Stomach (tissue), 4 donors: ENCODE measurements around the gene PRDM16.

Experiments
- EP300 ChIP-seq: sonication (generic); formaldehyde crosslinking; IDR thresholded peaks from one replicate; pipeline ENCODE4 v1.6.1; 2017; ENCODE audit warnings: antibody characterized with exemption
- POLR2A ChIP-seq, 4 donors: fragments of 450-650 bp; IDR thresholded peaks; one replicate each; pipeline ENCODE4 v1.6.1; 2016; ENCODE audit warnings: antibody characterized with exemption in 4 of 4, control low read depth in 2 of 4, mild to moderate bottlenecking in 1 of 4, moderate library complexity in 1 of 4
- POLR2AphosphoS5 ChIP-seq, 3 donors: sonication (generic); formaldehyde crosslinking; IDR thresholded peaks; one replicate each; pipeline ENCODE4 v1.6.1; 2016; ENCODE audit warnings: antibody characterized with exemption in 3 of 3
- TF ChIP-seq, protein P1 (sequence below), 7 experiments: fragments of 450-650 bp in 4 of 7; fragments of 200-600 bp in 3 of 7; sonication (generic) in 3 of 7; IDR thresholded peaks; one replicate each; pipeline ENCODE4 v1.5.1; 2016 to 2019; ENCODE audit warnings: antibody characterized with exemption in 7 of 7, control low read depth in 2 of 7, mild to moderate bottlenecking in 1 of 7

- TF ChIP-seq POLR2AphosphoS5 (IDR thresholded peaks at IDR 0.05) (no peak), POLR2A (IDR thresholded peaks at IDR 0.05) (no peak), EP300 (no peak)
- TF ChIP-seq, protein P1, sequence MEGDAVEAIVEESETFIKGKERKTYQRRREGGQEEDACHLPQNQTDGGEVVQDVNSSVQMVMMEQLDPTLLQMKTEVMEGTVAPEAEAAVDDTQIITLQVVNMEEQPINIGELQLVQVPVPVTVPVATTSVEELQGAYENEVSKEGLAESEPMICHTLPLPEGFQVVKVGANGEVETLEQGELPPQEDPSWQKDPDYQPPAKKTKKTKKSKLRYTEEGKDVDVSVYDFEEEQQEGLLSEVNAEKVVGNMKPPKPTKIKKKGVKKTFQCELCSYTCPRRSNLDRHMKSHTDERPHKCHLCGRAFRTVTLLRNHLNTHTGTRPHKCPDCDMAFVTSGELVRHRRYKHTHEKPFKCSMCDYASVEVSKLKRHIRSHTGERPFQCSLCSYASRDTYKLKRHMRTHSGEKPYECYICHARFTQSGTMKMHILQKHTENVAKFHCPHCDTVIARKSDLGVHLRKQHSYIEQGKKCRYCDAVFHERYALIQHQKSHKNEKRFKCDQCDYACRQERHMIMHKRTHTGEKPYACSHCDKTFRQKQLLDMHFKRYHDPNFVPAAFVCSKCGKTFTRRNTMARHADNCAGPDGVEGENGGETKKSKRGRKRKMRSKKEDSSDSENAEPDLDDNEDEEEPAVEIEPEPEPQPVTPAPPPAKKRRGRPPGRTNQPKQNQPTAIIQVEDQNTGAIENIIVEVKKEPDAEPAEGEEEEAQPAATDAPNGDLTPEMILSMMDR (IDR thresholded peaks at IDR 0.05), result no peak
Observed at GRCh38 chr1:3021233-3021671, 47.8 kb upstream of the PRDM16 start, which contains the start of gene ACTRT2.
